BE2C (cell line): Measurements from ENCODE around the gene GPR42.
A peak's percentile ranks its signal among the peaks of the same experiment; 100 is the strongest.

Experiments
- DNase-seq: peaks from one replicate; pipeline ENCODE4 v3.0.0-alpha.2; 2020
- H3K27me3 ChIP-seq: fragments of 250-450 bp; sonication (Bioruptor Pico); 2 replicates; pipeline ENCODE4 v1.5.1; 2020; ENCODE audit warnings: mild to moderate bottlenecking
- H3K36me3 ChIP-seq: fragments of 250-450 bp; sonication (Bioruptor Pico); 2 replicates; pipeline ENCODE4 v1.5.1; 2020; ENCODE audit warnings: mild to moderate bottlenecking
- H3K4me1 ChIP-seq: fragments of 250-450 bp; sonication (Bioruptor Pico); 2 replicates; pipeline ENCODE4 v1.5.1; 2020
- H3K4me3 ChIP-seq: 2 replicates; pipeline ENCODE4 v1.5.1; 2011; ENCODE audit warnings: low read depth, low read length
- H3K9me3 ChIP-seq: fragments of 250-450 bp; sonication (Bioruptor Pico); 2 replicates; pipeline ENCODE4 v1.5.1; 2020
- TF ChIP-seq, protein P1 (sequence below): IDR thresholded peaks from 2 replicates; pipeline ENCODE4 v1.5.1; 2012; ENCODE audit warnings: mild to moderate bottlenecking, low read depth, low read length

GPR42 gene

DNA sequence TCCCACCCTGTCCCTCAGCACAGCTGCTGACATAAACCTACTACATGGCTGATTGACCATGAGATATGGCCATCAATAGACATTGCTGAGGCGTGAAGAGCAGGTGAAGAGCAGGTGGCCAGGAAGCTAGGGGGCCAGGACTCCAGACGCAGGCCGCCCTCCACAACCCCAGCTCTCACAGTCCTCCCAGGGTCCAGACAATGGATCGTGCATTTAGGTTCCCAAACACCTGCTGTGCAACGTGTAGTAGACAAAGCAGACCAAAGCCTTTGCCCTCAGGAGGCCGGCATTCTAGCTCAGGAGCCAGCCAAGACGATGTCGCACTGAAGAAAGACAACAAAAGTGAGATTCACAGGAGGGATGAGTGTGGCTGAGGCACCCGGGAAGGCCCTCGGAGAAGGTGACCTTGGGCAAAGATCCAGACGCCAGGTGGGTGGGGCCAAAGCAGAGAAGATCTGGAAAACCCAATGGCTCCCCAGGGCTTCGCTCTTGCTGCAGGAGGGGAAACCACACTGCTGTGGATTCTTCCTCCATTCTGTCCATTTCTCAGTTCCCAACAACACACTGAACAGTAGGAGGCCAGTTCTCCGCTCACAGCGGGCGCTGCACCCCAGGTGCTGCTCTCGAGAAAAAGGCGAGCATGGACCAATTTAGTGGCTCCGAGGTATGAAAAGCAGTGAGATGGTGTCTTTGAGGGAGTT, 21.8 kb upstream of the GPR42 start:
- Histone ChIP-seq H3K9me3 (no peaks in the 10 kb centered on the region), H3K4me3 (no peak overlapping the region), H3K4me1 (peaks cover 3% of the 10 kb centered on the region), H3K27me3 (no peaks in the 10 kb centered on the region), H3K36me3 (no peaks in the 10 kb centered on the region)
- peak; percentile 36 for DNase-seq
- TF ChIP-seq, protein P1, sequence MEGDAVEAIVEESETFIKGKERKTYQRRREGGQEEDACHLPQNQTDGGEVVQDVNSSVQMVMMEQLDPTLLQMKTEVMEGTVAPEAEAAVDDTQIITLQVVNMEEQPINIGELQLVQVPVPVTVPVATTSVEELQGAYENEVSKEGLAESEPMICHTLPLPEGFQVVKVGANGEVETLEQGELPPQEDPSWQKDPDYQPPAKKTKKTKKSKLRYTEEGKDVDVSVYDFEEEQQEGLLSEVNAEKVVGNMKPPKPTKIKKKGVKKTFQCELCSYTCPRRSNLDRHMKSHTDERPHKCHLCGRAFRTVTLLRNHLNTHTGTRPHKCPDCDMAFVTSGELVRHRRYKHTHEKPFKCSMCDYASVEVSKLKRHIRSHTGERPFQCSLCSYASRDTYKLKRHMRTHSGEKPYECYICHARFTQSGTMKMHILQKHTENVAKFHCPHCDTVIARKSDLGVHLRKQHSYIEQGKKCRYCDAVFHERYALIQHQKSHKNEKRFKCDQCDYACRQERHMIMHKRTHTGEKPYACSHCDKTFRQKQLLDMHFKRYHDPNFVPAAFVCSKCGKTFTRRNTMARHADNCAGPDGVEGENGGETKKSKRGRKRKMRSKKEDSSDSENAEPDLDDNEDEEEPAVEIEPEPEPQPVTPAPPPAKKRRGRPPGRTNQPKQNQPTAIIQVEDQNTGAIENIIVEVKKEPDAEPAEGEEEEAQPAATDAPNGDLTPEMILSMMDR = no peak

DNA sequence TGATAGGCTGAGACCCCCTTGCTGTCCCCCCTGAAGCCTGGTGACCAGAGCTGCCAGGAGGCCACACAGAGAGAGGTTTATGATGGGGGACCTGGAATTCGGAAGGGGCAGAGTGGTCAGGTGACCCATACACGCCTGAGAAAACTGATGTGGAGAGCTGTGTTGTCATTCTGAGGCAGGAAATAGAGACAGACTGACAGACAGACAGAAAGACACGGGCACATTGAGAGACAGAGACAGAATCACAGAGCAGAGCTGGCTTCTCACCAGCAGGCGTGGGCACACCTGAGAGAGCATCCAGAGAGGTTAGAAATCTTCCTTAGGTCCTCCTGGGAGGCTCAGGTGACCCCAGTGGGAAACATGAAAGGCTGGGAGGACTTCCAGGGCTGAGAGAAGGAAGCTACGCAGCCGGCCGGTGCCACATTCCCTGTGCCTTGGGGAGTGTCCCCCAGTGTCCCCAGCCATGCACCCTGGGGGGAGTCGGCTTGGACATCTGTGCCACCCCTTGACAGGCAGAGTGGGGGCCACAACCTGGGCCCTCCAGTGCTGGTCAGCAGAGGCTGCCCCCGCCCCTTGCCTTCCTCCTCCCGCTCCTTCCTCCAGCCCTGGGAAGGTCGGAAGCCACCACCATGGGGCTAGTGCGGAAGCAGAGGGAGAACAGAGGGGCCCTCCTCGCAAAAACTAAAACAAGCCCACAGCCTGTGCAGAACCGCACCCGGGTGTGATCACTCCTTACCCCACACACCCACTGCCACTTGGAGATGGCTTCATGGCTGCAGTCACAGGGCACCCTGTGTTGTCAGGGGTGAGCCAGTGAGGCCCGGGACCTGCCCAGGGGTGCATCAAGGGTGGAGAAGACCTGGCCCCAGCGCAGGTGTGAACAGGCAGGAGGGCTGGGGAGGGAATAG, 21.0 kb upstream of the GPR42 start:
- no peak for DNase-seq
- Histone ChIP-seq H3K4me1 (peaks cover 3% of the 10 kb centered on the region), H3K4me3 (no peak overlapping the region), H3K9me3 (no peaks in the 10 kb centered on the region), H3K27me3 (no peaks in the 10 kb centered on the region), H3K36me3 (no peaks in the 10 kb centered on the region)
- TF ChIP-seq, protein P1 = no peak

DNA sequence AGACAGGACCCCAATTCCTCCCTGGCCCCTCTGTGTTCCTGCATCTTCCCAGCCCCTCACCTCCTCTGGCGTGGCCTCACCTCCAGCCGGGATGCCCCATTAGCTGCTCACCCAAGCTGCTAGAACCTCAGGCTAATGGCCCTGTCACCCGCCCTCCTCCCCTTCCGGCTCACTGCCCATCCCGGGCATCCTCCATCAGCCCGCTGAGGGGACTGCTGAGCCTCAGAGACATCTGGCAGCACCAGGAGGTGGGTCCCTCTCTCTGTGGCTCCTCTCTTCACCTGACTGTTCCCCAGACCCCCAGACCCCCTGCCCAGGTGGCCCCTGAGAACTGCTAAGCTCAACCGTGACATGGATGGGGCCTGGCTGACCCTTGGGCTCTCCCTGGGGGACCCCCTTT, 20.3 kb upstream of the GPR42 start:
- H3K27me3 ChIP-seq = no peaks in the 10 kb centered on the region
- H3K9me3 ChIP-seq = no peaks in the 10 kb centered on the region
- peaks cover 3% of the 10 kb centered on the region for H3K4me1 ChIP-seq
- DNase-seq = no peak
- TF ChIP-seq, protein P1 = no peak
- H3K4me3 ChIP-seq = no peak overlapping the region
- no peaks in the 10 kb centered on the region for H3K36me3 ChIP-seq

DNA sequence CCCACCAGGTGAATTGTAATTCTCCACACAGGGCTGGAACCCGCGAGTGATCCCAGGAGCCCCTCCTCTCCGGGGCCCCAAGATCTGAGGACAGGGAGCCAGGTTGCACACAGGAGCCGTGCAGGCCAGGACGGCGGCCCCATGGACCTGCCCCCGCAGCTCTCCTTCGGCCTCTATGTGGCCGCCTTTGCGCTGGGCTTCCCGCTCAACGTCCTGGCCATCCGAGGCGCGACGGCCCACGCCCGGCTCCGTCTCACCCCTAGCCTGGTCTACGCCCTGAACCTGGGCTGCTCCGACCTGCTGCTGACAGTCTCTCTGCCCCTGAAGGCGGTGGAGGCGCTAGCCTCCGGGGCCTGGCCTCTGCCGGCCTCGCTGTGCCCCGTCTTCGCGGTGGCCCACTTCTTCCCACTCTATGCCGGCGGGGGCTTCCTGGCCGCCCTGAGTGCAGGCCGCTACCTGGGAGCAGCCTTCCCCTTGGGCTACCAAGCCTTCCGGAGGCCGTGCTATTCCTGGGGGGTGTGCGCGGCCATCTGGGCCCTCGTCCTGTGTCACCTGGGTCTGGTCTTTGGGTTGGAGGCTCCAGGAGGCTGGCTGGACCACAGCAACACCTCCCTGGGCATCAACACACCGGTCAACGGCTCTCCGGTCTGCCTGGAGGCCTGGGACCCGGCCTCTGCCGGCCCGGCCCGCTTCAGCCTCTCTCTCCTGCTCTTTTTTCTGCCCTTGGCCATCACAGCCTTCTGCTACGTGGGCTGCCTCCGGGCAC, 19.3 kb upstream of the GPR42 start:
- no peaks in the 10 kb centered on the region for H3K9me3 ChIP-seq
- no peaks in the 10 kb centered on the region for H3K27me3 ChIP-seq
- TF ChIP-seq, protein P1 = no peak
- H3K36me3 ChIP-seq = no peaks in the 10 kb centered on the region
- peaks cover 3% of the 10 kb centered on the region for H3K4me1 ChIP-seq
- DNase-seq = no peak
- H3K4me3 ChIP-seq = no peak overlapping the region

DNA sequence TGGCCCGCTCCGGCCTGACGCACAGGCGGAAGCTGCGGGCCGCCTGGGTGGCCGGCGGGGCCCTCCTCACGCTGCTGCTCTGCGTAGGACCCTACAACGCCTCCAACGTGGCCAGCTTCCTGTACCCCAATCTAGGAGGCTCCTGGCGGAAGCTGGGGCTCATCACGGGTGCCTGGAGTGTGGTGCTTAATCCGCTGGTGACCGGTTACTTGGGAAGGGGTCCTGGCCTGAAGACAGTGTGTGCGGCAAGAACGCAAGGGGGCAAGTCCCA, 18.8 kb upstream of the GPR42 start:
- H3K9me3 ChIP-seq = no peaks in the 10 kb centered on the region
- no peaks in the 10 kb centered on the region for H3K27me3 ChIP-seq
- TF ChIP-seq, protein P1 = no peak
- peaks cover 3% of the 10 kb centered on the region for H3K4me1 ChIP-seq
- DNase-seq = no peak
- no peaks in the 10 kb centered on the region for H3K36me3 ChIP-seq
- no peak overlapping the region for H3K4me3 ChIP-seq
